NCI-H2107 treated with DMSO at 0.1 percent for 48 hours (cell line): ENCODE data around the gene RGS1.

Experiments used
- DNase-seq: peaks from one replicate; lab custom pipeline; 2025; ENCODE audit not compliant: unreplicated experiment; lab: John Stamatoyannopoulos, UW

The RGS1 gene

DNA sequence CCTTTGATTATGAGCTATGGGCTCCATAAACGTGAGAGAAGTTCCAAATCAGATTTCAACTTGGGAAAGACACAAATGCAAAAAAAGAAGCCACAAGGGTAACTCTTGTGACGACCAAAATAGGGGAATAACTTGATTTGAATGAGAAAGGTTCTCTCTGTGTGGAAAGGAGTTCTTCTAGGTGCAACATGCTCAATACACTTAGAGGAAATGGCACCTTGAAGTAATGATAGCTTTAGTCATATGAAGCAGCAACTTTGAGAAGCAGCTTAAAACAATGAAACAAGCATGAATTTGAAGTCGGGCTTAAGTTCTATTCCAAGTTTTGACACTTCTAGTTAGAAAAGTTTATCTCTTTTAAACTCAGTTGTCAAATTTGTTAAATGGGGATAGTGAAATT lies 21.8 kb upstream of the RGS1 start:
- DNase-seq = no peak

DNA sequence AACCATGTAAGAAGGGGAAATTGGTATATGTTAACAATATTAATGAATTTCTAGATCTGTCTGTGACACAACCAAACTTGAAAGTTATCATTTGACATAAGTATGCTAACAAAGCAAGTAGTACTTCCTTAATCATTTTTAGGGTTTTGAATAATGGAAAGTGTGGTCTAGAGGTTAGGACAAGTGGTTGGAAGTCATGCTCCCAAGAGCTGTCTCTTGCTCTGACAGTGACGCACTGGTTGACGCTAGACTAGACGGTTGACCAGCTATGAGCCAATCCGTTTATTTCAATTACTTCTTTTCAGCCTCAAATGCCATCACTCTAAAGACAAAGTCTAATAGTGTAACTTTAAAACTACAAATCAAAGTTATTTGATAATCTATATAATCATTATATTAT lies 20.7 kb upstream of the RGS1 start:
- no peak for DNase-seq

DNA sequence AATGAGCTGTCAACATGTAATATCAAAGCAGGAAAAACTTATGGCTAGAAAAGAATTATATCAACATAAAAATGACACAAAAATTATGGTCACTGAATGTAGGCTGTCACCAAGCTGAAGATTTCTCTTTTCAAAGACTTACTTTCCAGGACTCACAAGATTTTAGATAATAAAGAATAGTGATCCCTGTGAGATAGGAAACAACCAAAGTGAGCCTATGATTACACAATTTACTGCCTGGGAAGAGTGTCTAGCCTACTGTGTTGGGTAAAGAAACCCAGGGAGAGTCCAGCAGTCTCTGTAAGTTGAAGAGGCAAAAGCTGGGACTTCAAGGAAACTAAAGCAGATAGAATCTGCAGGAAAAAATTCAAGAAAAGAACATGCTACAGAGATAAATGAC lies 20.2 kb upstream of the RGS1 start:
- DNase-seq = no peak

DNA sequence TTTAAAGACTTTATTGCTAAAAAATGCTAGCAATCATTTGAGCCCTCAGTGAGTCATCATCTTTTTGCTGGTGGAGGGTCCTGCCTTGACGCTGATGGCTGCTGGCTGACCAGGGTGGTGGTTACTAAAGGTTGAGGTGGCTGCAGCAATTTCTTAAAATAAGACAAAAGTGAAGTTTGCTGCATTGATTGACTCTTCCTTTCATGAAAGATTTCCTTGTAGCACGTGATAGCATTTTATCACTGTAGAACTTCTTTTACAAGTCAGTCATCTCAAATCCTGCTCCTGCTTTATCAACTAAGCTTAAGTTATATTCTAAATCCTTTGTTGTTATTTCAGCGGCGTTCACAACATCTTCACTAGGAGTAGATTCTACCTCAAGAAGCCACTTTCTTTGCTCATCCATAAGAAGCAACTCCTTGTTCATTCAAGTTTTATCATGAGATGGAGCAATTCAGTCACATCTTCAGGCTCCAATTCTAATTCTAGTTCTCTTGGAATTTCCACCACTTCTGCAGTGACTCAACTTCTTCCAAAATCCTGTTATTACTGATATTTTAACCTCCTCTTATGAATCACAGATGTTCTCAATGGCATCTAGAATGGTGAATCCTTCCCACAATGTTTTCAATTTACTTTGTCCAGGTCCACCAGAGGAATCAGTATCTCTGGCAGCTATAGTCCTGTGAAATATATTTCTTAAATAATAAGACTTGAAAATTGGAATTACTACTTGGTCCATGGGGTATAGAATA lies 17.6 kb upstream of the RGS1 start:
- no peak for DNase-seq

DNA sequence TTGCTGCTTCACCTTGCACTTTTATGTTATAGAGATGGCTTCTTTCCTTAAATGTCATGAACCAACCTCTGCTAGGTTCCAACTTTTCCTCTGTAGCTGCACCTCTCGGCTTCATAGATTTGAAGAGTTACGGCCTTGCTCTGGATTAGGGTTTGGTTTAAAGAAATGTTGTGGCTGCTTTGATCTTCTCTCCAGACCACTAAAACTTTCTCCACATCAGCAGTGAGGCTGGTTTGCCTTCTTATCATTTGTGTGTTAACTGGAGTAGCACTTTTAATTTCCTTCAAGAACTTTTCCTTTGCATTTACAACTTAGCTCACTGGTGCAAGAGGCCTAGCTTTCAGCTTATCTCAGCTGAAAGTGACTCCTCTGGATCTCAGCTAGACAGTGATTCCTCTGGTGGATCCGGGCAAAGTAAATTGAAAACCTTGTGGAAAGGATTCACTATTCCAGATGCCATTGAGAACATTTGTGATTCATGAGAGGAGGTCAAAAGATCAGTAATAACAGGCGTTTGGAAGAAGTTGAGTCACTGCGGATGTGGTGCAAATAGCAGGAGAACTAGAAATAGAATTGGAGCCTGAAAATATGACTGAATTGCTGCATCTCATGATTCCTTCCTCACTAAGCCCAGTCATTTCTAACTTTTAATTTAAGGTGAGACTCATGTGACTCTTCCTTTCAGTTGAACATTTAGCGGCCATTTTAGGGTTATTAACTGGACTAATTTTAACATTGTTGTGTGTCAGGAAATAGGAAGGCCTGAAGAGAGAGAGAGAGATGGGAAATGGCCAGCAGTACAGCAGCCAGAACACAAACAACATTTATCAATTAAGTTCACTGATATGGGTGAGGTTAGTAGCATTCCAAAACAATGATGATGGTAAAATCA lies 16.2 kb upstream of the RGS1 start:
- no peak for DNase-seq

DNA sequence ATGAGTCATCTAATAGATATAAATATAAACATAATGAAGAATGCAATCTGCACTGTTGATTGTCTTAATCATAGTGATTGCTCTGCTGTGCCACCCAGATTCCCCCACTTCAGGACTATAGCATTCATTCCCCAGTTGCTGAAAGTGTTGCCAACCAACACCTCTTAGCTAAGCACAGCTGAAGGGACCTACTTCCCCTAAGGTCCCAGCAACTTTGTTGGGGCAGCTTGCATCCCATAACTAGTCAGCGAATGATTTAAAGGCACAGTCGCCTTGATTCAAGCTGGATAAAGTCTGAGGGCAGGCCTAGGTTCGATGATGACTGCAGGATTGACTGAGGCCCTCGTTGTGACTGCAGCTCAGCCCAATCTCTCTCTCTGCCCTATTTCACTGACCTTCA lies 14.3 kb upstream of the RGS1 start:
- DNase-seq = no peak

DNA sequence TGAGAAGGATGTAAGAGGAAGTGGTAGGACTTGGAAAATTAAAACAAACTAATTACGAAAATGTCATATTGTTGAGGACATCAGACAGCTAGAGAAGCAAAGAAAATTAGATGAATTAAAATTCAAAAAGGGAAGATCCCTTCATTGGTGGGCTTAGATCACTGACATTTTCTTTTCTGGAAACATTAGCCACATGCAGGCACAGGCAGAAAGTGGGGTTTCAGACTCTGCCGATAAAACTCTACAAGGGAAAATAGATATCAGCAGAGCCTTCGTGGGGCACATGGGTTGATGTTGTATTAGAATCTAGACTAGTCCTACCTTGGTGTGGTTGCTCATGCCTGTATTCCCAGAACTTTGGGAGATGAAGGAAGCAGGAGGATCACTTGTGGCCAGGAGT lies 12.4 kb upstream of the RGS1 start:
- no peak for DNase-seq

DNA sequence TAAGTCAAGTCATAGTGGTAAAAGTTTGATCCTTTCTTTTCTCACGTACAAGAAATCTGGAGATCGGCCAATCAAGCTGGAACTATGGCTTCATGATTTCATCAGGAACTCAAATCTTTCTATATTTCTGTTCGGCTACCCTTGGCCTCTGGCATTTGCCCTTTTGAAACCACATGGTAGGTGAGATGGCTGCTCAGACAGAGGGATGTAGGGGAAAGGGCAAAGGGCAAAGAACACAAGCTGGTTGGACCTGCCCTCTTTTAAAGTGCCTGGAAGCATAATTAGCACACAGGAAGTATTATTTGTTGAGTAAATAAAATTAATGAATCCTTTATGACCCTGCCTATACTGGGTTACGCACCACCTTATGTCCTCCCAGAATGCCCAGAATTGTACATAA lies 11.5 kb upstream of the RGS1 start:
- DNase-seq = no peak

DNA sequence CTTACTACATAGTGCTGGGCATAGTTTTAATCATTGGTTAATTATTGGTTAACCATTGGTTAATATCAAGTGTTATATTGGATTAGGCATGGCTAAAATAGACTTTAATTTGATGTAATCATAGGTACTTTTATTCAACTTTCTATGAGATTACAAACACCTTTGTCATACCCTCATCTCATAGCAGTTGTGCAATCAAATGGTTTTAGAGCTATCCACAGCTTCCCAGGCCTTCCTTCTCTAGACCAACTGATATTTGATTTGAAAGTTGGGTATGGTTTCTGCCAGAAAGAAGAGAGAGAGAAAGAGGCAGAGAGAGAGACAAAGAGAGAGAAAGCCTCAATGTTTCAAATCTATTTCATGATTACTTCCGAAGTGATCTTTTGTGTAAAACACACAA lies 9.6 kb upstream of the RGS1 start:
- no peak for DNase-seq

DNA sequence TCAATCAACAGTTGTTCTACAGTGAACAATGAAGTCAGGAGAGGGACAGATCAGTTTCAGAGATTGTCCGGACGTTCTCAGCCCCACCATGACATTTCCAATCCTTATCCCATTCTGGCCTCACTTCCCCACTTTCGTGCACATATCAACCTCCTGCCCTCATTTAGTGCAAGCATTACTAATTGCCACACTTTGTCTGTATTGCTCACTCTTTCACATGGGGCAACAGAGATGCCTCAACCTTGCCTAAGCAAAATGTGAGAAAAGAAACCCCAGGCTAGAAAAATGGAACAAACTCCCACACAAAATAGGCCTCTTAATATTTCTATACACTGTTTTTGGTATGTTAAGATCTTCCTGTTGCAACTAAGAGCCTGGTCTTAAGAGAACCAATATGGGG lies 8.9 kb upstream of the RGS1 start:
- no peak for DNase-seq

DNA sequence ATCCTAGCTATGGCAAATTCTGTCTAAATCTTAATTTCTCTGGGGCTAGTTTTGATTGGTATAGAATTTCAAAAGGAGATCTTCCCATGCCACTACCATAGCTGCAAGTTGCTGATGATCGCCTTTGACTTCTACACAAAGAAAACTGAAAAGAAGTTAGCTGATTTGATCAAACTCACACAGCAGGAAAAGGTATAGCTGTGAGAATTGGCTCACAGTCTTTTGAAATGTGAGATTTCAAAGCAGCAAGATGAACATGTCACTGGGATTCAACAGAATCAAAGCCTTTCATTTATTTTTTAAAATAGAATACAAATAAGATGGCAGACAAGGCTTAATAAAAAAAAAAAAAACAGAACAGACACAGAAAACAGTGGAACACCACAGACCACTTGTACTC lies 7.5 kb upstream of the RGS1 start:
- no peak for DNase-seq

DNA sequence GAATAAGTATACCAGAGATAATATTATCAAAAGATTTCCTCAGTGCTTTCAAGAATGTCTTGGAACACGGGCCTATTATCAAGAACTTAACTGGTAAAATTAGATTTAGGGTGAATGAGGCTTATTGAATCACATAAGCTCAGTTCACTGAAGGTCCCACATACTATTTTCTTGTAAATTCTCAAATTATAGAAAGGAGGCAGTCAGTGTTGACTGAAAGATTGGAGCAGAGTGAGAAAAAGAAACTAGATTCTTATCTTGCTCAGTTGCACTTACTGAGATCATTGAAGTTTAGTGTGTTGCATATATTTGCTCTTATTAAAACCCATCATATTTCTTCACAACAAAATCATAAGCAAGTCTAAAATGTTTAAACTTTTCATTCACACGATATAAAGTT lies 3.9 kb upstream of the RGS1 start:
- no peak for DNase-seq

DNA sequence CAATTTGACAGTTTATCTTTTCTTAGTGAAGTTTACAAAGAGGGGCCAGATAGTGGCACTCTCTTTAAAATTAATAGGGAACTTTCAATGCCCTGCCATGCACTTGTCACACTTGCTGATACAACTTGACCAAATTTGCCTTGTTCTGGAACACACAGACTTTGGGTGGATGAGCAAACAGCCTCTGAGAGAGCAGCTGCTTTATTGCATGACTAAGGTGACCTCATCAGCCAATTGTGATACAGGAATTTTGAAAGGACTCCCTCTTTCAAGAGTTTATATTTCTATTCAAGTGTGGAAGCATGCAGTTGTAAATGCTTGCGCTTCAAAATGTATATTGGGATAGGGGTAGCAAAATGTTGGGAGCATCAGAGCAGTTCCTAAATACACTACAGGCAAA lies 2.1 kb upstream of the RGS1 start:
- no peak for DNase-seq

DNA sequence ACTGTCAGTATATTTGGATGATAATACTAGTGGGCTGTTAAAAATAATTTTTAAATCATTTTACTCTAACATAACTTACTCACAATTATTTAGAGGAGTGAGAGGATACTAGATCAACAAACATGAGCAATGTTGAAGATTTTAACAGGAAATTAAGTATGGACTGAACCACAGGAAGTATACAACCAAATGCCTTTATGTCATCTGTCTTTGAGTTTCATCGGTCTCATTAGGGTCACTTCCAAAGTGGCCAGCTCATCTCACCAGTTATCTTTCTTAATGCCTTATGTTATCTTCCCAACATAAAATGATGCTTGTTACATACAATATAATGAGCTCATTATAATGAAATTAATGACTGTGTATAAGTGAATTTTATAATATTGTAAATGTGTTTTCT lies 1.5 kb upstream of the RGS1 start:
- DNase-seq = no peak

DNA sequence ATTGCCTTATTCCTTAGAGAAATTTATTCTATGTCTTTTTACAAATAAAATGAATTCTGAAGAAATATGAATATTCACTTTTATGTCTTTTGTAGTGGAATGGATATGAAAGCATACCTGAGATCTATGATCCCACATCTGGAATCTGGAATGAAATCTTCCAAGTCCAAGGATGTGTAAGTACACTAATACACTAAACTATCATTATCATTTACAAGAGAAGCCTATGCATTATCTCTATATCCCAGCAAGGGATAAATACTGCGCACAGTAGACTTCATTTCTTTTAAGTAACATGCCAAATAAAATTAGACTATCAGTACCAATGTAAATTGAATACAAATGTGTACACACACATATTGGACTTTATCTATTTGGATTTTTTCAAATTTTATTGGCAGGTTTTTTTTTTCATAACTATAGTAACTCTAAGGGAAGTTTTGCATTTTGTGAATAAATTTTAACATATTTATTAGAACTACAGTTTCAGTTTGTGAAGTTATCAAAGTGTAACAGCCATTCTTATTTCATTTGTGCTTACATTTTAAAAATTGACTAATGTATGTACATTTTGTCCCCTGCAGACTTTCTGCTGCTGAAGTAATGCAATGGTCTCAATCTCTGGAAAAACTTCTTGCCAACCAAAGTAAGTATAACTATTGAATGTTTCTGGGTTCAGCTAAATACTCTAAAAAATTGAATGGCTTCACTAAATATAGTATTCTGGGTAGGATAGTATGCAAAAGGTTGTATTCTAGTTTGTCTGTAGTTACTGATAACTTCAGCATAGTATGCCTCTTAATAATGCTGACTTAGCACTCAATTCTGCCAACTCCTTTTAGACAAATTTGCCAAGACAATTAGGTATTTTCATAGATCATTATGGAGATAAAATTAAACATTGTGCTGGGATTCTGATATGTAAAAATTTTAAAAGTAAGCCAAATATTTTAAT lies 894 bp downstream of the RGS1 start:
- DNase-seq = no peak

DNA sequence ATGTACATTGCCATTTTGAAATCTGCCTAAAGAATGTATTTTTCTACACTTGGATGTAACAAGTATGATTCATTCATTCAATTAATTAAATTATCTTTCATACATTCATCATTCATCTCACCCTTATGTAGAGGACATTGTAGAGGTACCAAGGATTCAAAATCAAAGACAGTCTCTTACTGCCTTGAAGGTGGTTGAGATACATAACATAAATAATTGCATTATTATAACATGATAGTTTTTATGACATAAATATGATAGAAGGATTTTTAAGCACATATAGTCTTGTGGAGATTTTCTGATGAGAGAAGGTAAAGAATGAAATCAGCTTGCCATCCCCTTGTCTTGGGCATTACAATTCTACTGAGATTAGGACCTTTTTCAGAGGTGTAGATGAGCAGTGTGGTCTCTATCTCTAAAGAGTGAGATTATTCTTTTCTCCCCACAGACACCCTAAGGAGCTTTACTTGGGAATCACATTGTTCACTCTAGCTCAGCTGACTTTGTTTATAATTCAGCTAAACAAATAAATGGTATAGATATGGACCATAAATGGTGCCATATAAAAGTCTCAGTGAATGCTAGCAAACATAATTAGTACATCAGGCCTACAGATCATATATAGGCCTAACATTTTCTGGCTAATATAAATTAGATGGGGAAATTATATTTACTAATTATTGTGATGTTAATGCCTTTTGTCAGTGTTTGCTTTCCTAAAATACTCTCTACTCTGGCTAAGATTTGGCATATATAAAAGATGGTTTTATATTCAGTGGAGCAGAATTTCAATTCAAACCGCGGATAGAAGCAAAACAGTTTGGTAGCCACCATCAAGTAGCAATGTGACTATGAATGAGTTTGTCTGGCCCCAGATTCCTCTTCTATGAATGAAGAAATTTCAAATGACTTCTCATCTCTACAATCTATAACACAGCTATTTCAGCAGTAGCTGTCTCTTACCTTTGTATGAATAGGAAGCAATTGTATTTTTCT lies 1.9 kb downstream of the RGS1 start:
- no peak for DNase-seq

DNA sequence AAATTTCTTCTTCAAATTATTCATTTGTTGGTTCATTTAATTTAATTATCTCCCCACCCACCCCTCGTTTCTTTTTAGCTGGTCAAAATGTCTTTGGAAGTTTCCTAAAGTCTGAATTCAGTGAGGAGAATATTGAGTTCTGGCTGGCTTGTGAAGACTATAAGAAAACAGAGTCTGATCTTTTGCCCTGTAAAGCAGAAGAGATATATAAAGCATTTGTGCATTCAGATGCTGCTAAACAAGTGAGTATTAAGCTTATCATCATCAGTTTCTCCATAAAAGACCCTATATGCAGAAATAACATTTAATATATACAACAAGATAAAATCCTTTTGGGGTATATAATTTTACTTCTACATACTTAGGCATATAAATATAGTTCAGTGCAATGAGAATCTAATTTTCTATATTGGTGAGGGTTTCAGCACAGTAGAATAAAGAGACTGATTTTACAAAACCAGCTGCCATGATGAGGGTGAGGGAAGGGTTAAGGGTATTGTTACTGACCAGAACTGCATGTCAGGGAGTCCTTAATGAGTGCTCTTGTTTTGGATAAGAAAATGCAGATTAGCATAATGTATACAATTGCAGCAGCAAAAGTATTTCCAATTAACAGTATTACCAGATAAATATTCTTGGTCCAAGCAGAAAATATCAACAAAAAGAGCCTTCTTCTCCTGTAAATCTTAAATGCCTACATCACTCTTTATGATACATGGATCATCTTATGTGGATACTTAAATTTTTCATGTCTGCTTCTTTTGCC lies 2.8 kb downstream of the RGS1 start:
- DNase-seq = no peak

DNA sequence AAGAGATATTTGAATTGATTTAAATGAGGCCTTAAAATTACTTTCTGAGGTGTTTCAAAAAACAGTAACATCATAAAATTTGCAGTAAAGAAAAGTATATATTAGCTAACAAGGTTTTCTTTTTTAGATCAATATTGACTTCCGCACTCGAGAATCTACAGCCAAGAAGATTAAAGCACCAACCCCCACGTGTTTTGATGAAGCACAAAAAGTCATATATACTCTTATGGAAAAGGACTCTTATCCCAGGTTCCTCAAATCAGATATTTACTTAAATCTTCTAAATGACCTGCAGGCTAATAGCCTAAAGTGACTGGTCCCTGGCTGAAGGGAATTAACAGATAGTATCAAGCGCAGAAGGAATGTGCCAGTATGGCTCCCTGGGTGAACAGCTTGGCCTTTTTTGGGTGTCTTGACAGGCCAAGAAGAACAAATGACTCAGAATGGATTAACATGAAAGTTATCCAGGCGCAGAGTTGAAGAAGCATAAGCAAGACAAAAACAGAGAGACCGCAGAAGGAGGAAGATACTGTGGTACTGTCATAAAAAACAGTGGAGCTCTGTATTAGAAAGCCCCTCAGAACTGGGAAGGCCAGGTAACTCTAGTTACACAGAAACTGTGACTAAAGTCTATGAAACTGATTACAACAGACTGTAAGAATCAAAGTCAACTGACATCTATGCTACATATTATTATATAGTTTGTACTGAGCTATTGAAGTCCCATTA lies 3.6 kb downstream of the RGS1 start:
- DNase-seq = no peak
